NCI-H2029 (cell line): ENCODE measurements around the gene MCOLN1.
"Not testable (repeated sequence)": the region's sequence is repeated elsewhere in the genome, so short reads cannot be mapped to it uniquely, and the experiment has no call there.

ENCODE experiments used
- DNase-seq: peaks from one replicate; lab custom pipeline; 2025; lab: John Stamatoyannopoulos, UW

MCOLN1 gene

DNA sequence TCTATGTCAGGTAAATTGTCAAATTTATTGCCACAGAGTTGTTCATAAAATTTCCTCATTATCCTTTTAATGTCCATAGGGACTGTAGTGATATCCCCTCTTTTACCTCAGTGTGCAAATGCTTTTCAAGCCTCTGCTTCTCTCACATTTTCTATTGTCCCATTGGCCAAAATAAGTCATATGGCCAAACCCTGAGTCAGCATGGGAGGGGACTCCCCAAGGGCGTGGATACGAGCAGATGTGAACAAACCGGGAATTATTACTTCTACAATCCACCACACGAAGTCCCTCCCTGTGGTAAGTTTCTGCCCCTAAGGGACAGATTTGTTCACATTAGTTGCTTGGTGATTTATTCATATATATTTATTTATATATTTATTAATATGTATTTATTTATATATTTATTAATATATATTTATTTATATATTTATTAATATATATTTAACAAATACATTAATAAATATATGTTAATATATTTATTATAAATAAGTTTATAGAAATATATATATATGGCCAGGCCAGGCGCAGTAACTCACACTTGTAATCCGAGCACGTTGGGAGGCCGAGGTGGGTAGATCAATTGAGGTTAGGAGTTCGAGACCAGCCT, 53.1 kb downstream of the MCOLN1 start:
- no peak for DNase-seq

DNA sequence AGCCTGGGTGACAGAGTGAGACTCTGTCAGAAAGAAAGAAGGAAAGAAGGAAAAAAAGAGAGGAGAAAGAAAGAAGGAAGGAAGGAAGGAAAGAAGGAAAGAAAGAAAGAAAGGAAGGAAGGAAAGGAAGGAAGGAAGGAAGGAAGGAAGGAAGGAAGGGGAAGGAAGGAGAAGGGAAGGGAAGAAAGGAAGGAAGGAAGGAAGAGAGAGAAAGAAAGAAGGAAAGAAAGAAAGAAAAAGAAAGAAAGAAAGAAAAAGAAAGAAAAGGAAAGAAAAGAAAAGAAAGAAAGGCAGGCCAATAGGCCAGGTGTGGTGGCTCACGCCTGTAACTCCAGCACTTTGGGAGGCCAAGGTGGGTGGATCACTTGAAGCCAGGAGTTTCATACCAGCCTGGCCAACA, 55.0 kb downstream of the MCOLN1 start:
- DNase-seq, result not testable (repeated sequence)

DNA sequence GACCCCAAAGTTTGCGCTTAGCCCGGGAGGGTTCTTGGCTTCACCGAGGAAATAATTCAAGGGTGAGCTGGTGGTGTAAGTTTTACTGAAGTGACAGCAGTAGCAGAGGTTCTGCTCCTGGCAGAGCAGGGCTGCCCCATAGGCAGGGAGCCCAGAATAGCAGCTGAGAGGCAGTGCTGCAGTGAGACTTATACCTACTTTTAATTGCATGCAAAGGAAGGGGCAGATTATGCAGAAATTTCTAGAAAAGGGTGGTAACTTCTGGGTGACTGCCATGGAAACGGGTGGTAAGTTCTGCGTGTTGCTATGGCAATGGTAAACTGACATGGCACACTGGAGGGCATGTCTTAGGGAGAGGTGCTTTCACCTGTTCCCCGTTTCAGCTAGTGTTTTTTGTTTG, 55.7 kb downstream of the MCOLN1 start:
- DNase-seq, result no peak

DNA sequence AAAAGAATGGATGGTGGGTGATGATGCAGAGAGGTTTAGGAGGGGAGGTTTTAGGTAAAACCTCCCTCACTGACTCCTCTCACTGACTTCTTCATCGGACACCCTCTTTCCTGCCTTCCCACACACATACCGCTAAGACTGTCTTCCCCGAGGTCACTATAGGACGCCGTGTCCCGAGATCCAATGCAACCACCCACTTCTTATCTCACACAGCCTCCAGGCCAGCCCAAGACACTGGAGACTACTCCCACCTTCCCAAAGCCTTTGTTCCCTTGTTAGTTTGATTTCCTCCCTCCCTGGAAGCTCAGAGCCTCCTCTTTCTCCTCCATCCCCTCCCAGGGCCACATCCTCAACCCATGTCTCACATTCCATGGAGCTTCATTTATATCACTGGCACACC, 56.8 kb downstream of the MCOLN1 start:
- DNase-seq, result no peak

DNA sequence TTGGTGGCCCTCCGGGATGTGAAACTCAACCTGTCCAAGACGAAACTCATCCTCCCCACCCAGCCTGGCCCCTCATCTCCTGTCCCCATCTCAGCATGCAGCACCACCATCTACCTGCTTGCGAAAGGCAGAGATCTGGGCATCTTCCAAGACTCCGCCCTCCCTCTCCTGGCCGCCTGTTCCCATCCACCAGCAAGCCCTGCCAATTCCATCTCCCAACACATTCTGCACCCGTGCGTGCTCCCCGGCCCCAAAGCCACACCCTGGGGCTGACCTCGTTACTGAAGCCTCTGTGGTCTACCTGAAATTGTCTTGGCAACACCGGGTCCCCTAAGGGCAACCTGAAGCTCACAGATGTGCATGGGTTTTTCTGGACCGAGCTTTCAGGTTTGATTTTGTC, 60.0 kb downstream of the MCOLN1 start:
- DNase-seq, result no peak
